ENCODE measurements around the gene NABP2.
"Not testable (repeated sequence)": the region's sequence is repeated elsewhere in the genome, so short reads cannot be mapped to it uniquely, and the experiment has no call there.

The NABP2 gene

DNA sequence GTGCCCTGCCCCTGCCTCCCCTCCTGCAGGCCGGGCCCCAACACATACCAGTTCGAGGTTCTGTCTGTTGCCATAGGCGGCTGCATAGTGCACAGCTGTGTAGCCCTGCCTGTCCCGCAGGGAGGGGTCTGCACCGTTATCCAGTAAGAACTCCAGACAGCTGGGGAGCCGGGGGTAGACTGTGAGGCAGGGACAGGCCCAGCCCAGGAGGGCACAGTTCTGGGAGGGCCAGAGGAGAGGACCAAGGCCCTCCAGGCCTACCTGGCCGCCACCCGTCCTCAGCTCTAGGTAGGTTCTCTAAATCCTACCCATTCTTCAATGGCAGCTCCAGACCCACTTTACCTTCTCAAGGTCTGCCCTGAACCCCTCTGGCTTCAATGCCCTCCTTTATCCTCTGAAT lies 24.6 kb downstream of the NABP2 start:
- no peak for DNase-seq

DNA sequence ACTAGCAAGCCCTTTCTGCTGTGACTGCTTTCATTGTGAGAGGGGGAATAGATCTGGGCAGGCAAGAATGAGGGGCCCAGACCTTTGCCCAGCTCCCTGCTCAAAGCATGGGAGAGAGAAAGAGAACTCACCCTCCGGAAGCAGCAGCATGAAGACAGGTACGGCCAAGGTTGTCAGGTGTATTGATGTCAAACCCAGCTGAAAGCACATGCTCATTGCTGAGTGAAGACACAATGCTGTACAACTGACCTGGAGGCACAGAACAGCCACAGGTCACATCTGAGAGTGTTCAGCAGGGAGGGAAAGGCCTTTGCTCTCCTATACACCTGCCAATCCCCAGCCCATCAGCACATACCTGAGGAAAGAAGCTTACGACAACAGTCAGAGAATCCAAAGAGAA lies 28.5 kb downstream of the NABP2 start:
- DNase-seq, result no peak

DNA sequence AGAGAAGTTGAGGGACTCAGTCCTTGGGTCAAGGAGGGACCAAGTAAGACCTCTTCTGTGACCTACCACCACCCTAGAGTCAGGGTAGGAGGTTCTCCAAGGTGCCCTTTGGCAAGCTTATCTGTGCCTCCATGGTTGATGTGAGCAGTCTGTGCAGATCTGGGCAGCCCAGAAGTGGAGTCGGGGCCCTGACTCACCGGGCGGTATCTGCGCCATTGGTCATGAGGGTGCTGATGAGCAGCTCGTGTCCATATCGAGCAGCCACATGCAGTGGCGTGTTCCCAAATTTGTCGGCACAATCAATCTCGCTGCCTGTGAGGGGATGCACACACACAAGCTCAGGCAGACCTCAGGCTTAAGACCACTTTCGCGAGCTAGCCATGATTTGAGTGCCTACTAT lies 28.9 kb downstream of the NABP2 start:
- no peak for DNase-seq

GRCh38 chr12:56255671-56256070 lies 31.5 kb downstream of the NABP2 start:
- no peak for DNase-seq

DNA sequence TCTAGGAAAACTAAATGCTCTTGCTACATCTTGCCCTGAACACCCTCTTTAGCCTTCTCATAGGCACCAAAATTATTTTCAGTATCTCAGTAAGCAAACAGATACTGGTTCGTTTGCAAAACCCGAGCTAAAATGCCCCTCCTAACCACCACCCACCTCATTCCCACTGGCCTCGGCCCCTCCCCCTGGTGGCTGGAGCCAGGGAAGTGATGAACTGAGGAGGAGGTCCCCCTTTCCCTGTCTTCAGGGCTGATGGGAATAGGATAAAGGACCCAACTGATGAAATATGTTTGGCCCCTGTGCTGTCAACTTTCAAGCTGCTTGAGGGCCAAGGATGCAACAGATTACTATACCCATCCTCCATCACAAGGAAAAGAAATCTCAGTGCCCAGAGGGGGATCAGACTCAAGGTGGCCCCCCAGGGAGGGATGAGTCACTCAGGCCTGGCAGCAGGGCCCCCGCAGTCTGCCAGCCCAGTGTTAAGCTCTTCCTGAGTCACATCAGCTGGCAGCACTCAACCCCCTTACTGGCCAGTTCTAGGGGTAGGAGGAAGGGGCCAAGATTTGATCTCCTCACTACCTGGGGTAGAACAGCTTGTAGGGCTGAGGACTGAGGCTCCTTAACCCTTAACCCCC lies 32.3 kb downstream of the NABP2 start:
- DNase-seq, result no peak

DNA sequence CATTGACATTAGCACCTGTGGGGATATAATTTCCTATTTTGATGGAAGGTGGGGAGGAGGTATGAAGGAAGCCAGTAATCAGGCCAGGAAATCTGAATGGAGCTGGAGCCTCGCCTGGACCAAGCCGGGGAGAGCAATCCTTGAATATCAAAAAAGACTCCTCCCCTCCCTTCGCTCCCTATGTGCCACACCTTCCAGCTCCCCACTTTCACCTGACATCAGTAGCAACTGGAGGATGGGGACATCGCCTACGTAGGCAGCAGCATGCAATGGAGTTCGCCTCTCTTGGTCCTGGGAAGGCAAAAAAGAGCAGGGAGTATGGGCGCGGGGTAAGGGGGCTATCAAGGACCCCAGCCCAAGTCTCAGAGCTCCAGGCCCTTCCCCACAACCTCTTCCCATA lies 32.9 kb downstream of the NABP2 start:
- no peak for DNase-seq

- DNase-seq, result no peak
Observed at GRCh38 chr12:56257491-56258067, 33.4 kb downstream of the NABP2 start.

- DNase-seq, result peak; percentile 31
Observed at GRCh38 chr12:56258068-56258819, 34.1 kb downstream of the NABP2 start, which contains the start of gene ANKRD52. Gene ANKRD52 (minus strand): TSS chr12:56258384. CDS start chr12:56258269, 115 bp downstream.

DNA sequence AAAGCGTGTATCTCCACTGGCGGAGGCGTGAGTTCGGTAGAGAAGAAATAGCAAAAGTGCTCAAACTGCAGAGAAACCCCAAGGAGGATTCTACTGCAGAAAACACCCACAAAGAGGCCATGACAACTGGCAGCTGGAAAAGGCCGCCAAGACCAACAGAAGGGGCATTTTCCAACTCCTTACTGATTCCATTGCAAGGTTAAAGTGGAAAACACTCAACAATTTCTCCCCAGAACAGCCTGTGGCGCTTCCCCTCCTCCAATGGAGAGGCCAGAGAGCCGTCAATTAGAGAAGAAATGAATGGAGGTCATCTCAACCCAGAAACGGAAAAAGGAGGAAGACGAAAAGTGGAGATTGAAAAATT lies 34.7 kb downstream of the NABP2 start:
- no peak for DNase-seq

GRCh38 chr12:56260380-56260779 lies 36.2 kb downstream of the NABP2 start:
- no peak for DNase-seq

DNA sequence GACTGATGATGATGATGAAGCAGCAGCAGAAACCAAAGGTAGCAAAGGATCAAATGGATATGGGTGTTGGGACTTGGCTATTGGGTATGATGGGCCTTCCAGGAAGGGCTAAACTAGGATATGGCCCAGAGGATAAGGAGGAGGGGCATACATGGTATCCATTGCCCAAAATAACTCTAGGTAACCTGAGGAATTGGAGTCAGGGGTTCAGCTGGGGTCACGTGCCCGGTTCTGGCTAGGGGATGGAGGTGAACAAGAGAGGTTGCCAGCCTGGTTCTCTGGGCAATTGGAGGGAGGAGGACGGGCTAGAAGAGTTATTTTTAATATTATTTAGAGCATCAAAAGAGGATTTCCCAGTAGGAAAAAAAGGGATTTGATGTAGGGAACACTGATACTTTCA lies 36.8 kb downstream of the NABP2 start:
- DNase-seq, result no peak

DNA sequence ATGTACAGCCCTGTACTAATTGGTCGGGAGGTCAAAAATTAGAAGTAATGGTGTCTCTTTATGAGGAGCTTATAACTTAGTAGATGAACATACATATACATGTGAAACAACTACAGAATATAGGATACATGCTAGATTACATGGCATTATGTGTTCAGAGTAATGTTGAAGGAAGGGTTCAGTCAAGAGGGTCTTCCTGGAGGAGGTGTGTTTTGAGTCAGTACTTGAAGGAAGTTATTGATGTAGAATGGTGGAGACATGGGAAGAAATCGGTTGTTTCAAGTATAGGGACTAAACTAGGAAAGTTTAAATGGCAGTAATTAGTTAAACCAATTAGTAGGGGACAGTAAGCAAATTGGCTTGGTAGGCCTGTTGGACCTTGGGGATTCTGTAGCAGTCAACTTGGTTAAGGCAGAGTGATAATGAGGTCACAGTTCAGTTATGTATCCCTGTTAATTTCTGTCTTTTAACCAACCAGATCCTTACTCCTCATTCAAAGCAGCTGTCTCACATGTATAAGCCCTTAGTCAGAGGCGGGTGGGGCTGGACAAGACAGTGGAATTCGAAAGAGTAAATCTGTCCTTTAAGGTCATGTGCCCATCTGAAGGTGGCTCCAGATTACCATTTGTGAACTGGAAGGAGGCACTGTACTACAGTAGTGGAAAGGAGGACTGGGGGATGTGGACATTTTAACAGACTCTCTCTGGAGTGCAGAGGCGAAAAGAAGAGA lies 37.5 kb downstream of the NABP2 start:
- no peak for DNase-seq

DNA sequence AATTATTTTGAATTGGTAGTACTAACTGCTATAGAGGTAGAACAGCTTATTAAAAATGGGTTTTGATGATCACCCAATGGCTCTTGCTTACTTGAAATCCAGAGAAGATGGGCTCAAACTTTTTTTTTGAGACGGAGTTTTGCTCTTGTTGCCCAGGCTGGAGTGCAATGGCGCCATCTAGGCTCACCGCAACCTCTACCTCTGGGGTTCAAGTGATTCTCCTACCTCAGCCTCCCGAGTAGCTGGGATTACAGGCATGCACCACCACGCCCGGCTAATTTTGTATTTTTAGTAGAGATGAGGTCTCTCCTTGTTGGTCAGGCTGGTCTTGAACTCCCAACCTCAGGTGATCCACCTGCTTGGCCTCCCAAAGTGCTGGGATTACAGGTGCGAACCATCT lies 38.8 kb downstream of the NABP2 start:
- not testable (repeated sequence) for DNase-seq

DNA sequence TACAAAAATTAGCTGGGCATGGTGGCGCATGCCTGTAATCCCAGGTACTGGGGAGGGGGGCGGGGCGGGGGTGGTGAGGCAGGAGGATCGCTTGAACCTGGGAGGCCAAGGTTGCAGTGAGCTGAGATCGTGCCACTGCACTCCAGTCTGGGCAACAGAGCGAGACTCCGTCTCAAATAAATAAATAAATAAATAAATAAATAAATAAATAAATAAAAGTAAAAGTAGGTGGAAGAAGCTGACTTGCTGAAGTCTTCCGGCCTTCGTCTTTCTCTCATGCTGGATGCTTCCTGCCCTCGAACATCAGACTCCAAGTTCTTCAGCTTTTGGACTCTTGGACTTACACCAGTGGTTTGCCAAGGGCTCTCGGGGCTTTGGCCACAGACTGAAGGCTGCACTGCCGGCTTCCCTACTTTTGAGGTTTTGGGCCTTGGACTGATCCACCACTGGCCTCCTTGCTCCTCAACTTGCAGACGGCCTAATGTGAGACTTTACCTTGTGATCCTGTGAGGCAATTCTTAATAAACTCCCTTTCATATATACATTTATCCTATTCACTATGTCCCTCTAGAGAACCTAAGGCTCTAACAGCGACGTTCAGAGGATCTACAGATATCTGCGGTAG lies 42.0 kb downstream of the NABP2 start:
- DNase-seq, result not testable (repeated sequence)

- peak; percentile 78 for DNase-seq
Observed at GRCh38 chr12:56266693-56267442, 42.7 kb downstream of the NABP2 start, which contains the start of gene COQ10A. Gene COQ10A (plus strand): TSS chr12:56266942. CDS start chr12:56267119, 177 bp downstream.

DNA sequence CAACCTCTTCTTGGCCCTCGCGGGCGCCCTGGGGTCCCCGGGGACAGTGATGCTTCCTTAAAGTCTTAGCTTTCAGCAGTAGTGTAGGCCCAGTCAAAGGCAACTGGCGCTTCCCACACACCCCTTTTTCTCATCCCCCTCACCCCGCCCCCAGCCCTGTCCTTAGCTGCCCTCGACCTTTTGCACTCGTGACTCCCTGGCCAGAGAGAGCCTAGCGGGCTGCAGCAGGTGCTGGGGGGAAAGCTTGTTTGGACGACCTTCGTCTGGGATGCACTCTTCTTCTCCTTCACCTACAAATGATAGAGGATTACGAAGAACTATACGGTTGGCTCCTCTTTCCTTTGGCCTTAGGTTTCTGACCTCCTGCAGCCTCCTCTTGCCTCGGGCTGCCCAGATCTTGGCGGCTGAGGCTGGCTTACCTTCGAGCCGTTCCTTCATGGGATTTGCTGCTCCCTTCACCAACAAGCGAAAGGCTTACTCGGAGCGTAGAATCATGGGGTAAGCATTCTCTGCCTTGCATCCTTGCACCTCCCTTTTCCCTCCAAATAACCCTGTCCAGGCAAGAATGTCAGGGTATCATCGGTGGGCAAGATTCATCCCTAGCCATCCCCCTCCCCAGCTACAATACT lies 43.4 kb downstream of the NABP2 start:
- DNase-seq, result no peak

DNA sequence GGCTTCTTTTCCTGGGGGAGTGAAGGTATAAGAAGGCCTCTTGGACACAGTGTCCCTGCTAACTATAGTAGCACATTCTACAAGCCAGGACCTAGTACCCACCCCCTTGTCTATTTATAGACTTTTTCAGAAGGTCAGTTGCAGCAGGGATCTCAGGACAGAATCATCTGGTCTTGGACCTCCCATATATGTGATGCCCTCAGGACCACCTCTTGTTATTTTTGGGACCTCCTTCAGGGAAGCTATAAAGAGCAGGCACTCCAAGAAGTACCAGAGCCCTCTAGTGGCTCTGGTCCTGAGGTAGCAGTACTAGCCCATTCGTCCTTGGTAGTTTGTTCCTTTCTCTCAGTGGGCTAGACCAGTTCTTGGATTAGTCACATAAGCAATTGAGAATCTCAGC lies 46.9 kb downstream of the NABP2 start:
- no peak for DNase-seq

DNA sequence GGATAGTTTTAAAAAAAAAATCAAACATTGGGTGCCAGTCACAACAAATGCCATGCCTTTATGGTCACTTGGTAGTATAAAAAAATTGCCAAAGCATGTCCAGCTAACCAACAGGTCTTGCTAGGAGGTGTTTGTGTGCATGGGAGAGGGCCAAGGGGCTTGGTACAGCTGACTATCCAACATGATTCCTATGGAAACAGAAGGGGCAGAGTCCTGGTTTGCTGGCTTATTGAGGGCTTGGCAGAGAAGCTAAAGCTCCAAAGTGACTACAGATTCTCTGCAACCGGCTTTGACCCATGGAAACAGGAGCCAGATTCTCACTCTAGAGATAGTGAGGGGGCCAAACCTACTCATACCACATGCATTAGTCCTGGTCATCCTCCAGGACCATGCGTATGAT lies 48.3 kb downstream of the NABP2 start:
- DNase-seq, result not testable (repeated sequence)

DNA sequence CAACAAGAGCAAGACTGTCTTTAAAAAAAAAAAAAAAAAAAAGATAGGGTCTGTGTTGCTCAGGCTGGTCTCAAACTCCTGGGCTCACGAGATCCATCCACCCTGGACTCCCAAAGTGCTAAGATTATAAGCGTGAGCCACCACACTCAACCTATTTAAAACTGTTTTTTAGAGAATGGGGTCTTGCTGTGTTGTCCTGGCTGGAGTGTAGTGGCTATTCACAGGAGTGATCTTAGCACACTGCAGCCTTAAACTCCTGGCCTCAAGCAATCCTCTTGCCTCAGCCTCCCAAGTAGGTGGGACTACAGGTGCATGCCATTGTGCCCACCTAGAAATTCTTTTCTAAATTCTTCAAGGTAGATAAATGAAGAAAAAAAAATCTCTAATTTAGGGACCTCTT lies 50.2 kb downstream of the NABP2 start:
- no peak for DNase-seq

DNA sequence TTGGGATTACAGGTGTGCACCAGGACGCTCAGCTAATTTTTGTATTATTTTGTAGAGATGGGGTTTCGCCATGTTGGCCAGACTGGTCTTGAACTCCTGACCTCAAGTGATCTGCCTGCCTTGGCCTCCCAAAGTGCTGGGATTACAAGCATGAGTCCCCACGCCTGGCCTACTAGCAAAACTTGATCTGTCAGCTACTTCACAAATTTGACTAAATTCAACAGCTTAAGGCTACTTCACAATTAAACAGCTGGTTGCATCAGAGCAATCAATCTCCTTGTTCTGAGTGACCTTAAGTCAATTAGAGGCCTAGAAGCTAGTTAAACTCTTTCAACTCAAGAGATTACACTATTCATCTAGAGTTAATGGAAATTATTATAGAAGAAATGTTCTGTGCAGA lies 54.8 kb downstream of the NABP2 start:
- DNase-seq, result no peak

Data from NK-92 treated with Interleukin-12 subunit alpha and Interleukin-12 subunit beta, amount 100 ng/mL, for 24 hours (cell line).